HepG2 (cell line): ENCODE data around the gene NTF3. TPM values are rescaled to one million over a fixed set of nuclear protein-coding genes. Genes with fewer than 3 reads are reported as not detected.

ENCODE experiments used
- ATAC-seq: fragments of 200-7000 bp; cut with Tn5 transposase; 3 replicates; pipeline ENCODE4 v1.9.1; 2020; ENCODE audit warnings: mild to moderate bottlenecking, moderate library complexity
- BruUV-seq: library from RNA; stranded (reverse); fragments of 400-500 nt; replicated peaks from 2 replicates; lab custom pipeline; 2021; lab: Mats Ljungman, UMichigan
- CTCF ChIA-PET: fragments of 300-600 bp; formaldehyde crosslinking; extraction: SDS; loops from one replicate; lab custom pipeline; 2021; ENCODE audit warnings: low total read pairs, inconsistent platforms, low intra/inter-chr PET ratio; lab: Yijun Ruan, JAX
- POLR2A ChIA-PET: fragments of 350-600 bp; sonication (Branson Sonifier 250); formaldehyde crosslinking; loops from one replicate; lab custom pipeline; 2020; ENCODE audit warnings: antibody characterized with exemption, inconsistent platforms; lab: Yijun Ruan, JAX
- DNase-seq: peaks from one replicate; pipeline ENCODE4 v3.0.0-alpha.2; 2015; ENCODE audit warnings: low spot score
- FAIRE-seq: peaks from 3 replicates; lab custom pipeline; 2011; peaks lifted over from hg19 to GRCh38; lab: Jason Lieb, UNC
- H2AFZ ChIP-seq: one replicate; pipeline ENCODE4 v1.6.1; 2011; ENCODE audit warnings: low read length, inconsistent platforms
- H3K27ac ChIP-seq: fragments of 300-600 bp; 3 replicates; pipeline ENCODE4 v1.8.0; 2011; ENCODE audit warnings: mixed run types, mild to moderate bottlenecking, mixed read lengths, low read length, inconsistent platforms; ENCODE audit not compliant: insufficient read depth; ENCODE audit errors: extremely low read length
- H3K27me3 ChIP-seq, 2 experiments: fragments of 200-600 bp in 1 of 2; 2 replicates in 1 of 2; 3 replicates in 1 of 2; pipeline versions ENCODE4 v1.6.0 to v1.8.0; 2011; ENCODE audit warnings: low read length in 2 of 2, mild to moderate bottlenecking in 2 of 2, moderate library complexity in 2 of 2, inconsistent platforms in 1 of 2; ENCODE audit not compliant: insufficient read depth in 2 of 2, control insufficient read depth in 1 of 2
- H3K36me3 ChIP-seq, 2 experiments: fragments of 200-600 bp in 1 of 2; replicated peaks in 1 of 2; 2 replicates in 1 of 2; 3 replicates in 1 of 2; pipeline versions ENCODE4 v1.5.1 to v1.8.0; 2011; ENCODE audit warnings: low read length in 2 of 2, inconsistent platforms in 1 of 2; ENCODE audit not compliant: insufficient read depth in 2 of 2, control insufficient read depth in 1 of 2
- H3K4me1 ChIP-seq: 2 replicates; pipeline ENCODE4 v1.5.1; 2012; ENCODE audit warnings: low read length, inconsistent platforms; ENCODE audit not compliant: insufficient read depth
- H3K4me2 ChIP-seq: 2 replicates; pipeline ENCODE4 v1.6.0; 2011; ENCODE audit warnings: low read depth, low read length, inconsistent platforms
- H3K4me3 ChIP-seq, 3 experiments: fragments of 200-600 bp in 1 of 3; sonication (generic), shearing (Covaris generic) in 1 of 3; replicated peaks in 1 of 3; 2 replicates each; pipeline ENCODE4 v1.5.1; 2011 to 2016; ENCODE audit warnings: low read length in 3 of 3, inconsistent platforms in 2 of 3, low read depth in 2 of 3, mild to moderate bottlenecking in 2 of 3, control low read depth in 1 of 3, mixed read lengths in 1 of 3; ENCODE audit not compliant: insufficient read depth in 1 of 3
- H3K79me2 ChIP-seq: one replicate; pipeline ENCODE4 v1.6.1; 2011; ENCODE audit warnings: low read length, inconsistent platforms; ENCODE audit not compliant: insufficient read depth
- H3K9ac ChIP-seq: 2 replicates; pipeline ENCODE4 v1.6.0; 2011; ENCODE audit warnings: mild to moderate bottlenecking, low read depth, low read length, inconsistent platforms; ENCODE audit not compliant: insufficient read depth
- H3K9me3 ChIP-seq: 2 replicates; pipeline ENCODE4 v1.5.1; 2012; ENCODE audit warnings: mild to moderate bottlenecking, low read length
- H4K20me1 ChIP-seq: 2 replicates; pipeline ENCODE4 v1.6.0; 2011; ENCODE audit warnings: inconsistent platforms, mild to moderate bottlenecking, low read length, moderate library complexity; ENCODE audit not compliant: insufficient read depth
- GABPA ChIP-seq, 2 experiments: IDR thresholded peaks; 2 replicates each; pipeline ENCODE4 v1.6.1; 2011 to 2016; ENCODE audit warnings: low read depth in 2 of 2, low read length in 1 of 2, missing biosample characterization in 1 of 2, missing genetic modification characterization in 1 of 2
- HNRNPLL ChIP-seq: fragments of 200-400 bp; formaldehyde crosslinking; IDR thresholded peaks from 2 replicates; pipeline ENCODE4 v1.6.1; 2017; ENCODE audit warnings: mild to moderate bottlenecking, low read depth, low read length; ENCODE audit not compliant: poor library complexity, severe bottlenecking
- NR1H2 ChIP-seq: sonication (generic); formaldehyde crosslinking; IDR thresholded peaks from 2 replicates; pipeline ENCODE4 v1.8.1; 2022; ENCODE audit warnings: low read depth, missing genetic modification reagents, borderline replicate concordance
- RAD51 ChIP-seq: fragments of 450-650 bp; IDR thresholded peaks from 2 replicates; pipeline ENCODE4 v1.6.1; 2016; ENCODE audit warnings: borderline replicate concordance
- RBFOX2 ChIP-seq: fragments of 200-400 bp; formaldehyde crosslinking; IDR thresholded peaks from 2 replicates; pipeline ENCODE4 v1.6.1; 2017; ENCODE audit warnings: low read depth, mild to moderate bottlenecking, low read length
- TARDBP ChIP-seq: sonication (generic); formaldehyde crosslinking; IDR thresholded peaks from 2 replicates; pipeline ENCODE4 v1.8.0; 2022; ENCODE audit warnings: mild to moderate bottlenecking, missing genetic modification reagents
- THAP11 ChIP-seq: IDR thresholded peaks from 2 replicates; pipeline ENCODE4 v1.6.1; 2016; ENCODE audit warnings: missing biosample characterization, missing genetic modification reagents
- ZNF232 ChIP-seq: sonication (generic); formaldehyde crosslinking; IDR thresholded peaks from 2 replicates; pipeline ENCODE4 v1.4.0; 2020; ENCODE audit warnings: missing genetic modification reagents, borderline replicate concordance
- ZNF333 ChIP-seq: sonication (generic); formaldehyde crosslinking; IDR thresholded peaks from 2 replicates; pipeline ENCODE4 v1.4.0; 2020; ENCODE audit warnings: mild to moderate bottlenecking, missing genetic modification reagents, borderline replicate concordance
- ZNF33B ChIP-seq: sonication (generic); formaldehyde crosslinking; IDR thresholded peaks from 2 replicates; pipeline ENCODE4 v1.5.1; 2020; ENCODE audit warnings: mild to moderate bottlenecking, missing genetic modification reagents
- ZNF496 ChIP-seq: sonication (generic); formaldehyde crosslinking; IDR thresholded peaks from 2 replicates; pipeline ENCODE4 v1.8.1; 2023; ENCODE audit warnings: mild to moderate bottlenecking, moderate library complexity, missing genetic modification reagents; ENCODE audit not compliant: insufficient replicate concordance
- ZNF703 ChIP-seq: sonication (generic); formaldehyde crosslinking; IDR thresholded peaks from 2 replicates; pipeline ENCODE4 v1.5.1; 2020; ENCODE audit warnings: missing genetic modification reagents, mild to moderate bottlenecking, moderate library complexity, borderline replicate concordance
- ZNF737 ChIP-seq: sonication (generic); formaldehyde crosslinking; IDR thresholded peaks from 2 replicates; pipeline ENCODE4 v1.5.0; 2020; ENCODE audit warnings: missing genetic modification reagents, mild to moderate bottlenecking, borderline replicate concordance
- ZNF780A ChIP-seq: sonication (generic); formaldehyde crosslinking; IDR thresholded peaks from 2 replicates; pipeline ENCODE4 v1.8.0; 2022; ENCODE audit warnings: mild to moderate bottlenecking, missing genetic modification reagents, moderate library complexity
- ZSCAN12 ChIP-seq: sonication (generic); formaldehyde crosslinking; IDR thresholded peaks from 2 replicates; pipeline ENCODE4 v1.9.0; 2021; ENCODE audit warnings: mild to moderate bottlenecking, missing genetic modification reagents
- WGBS: methylation state at CpG from one replicate; pipeline ENCODE4 v1.1.6; 2017; ENCODE audit warnings: low lambda C conversion rate; 5-methylcytosine and 5-hydroxymethylcytosine counted together
- in situ Hi-C: cut with HindIII; loops from 2 replicates; pipeline ENCODE4 v1.10.0; 2017; ENCODE audit warnings: low pct_unique_long_range_greater_than_20kb; ENCODE audit not compliant: extremely low pct_ligation_motif_present
- intact Hi-C: fragments of 100-400 bp; cut with micrococcal nuclease; formaldehyde crosslinking; loops from one replicate; pipeline ENCODE4 v1.10.0; 2022; ENCODE audit not compliant: unreplicated experiment
- polyA plus RNA-seq, 8 experiments: library from polyadenylated mRNA; depleted of rRNA in 3 of 8; stranded (reverse) in 7 of 8; unstranded in 1 of 8; fragments of >200 nt; fragmentation: Illumina TruSeq in 4 of 8; extraction: Trizol in 4 of 8; gene quantifications; 2 replicates each; pipeline versions ENCODE4 v1.2.1 to v1.2.3, GENCODE V29; 2011 to 2016; ENCODE audit warnings: low read depth in 4 of 8, missing spikeins in 1 of 8, mixed read lengths in 1 of 8; ENCODE audit not compliant: insufficient read depth in 1 of 8
- total RNA-seq, 5 experiments: library from RNA; depleted of rRNA; stranded (reverse); fragments of >200 nt; fragmentation: Illumina TruSeq; extraction: Trizol; gene quantifications; 2 replicates each; pipeline ENCODE4 v1.2.3, GENCODE V29; 2016; ENCODE audit warnings: low read depth in 1 of 5
- TF ChIP-seq, protein P1 (sequence below): sonication (generic); formaldehyde crosslinking; IDR thresholded peaks from 2 replicates; pipeline ENCODE4 v1.5.0; 2020; ENCODE audit warnings: mild to moderate bottlenecking, missing genetic modification reagents, moderate library complexity
- TF ChIP-seq, protein P2 (sequence below): sonication (generic); formaldehyde crosslinking; IDR thresholded peaks from 2 replicates; pipeline ENCODE4 v1.4.0; 2020; ENCODE audit warnings: missing genetic modification reagents
- TF ChIP-seq, protein P3 (sequence below): sonication (generic); formaldehyde crosslinking; IDR thresholded peaks from 2 replicates; pipeline ENCODE4 v1.4.0; 2020; ENCODE audit warnings: missing genetic modification reagents
- TF ChIP-seq, protein P4 (sequence below): sonication (generic); IDR thresholded peaks from 2 replicates; pipeline ENCODE4 v1.6.1; 2016; ENCODE audit warnings: low read depth, borderline replicate concordance

The NTF3 gene
- total and polyA plus RNA-seq, 2 of the 13 experiments (the other 11 are each of a cell fraction or from before 2014, with no cell fraction given): not detected

DNA sequence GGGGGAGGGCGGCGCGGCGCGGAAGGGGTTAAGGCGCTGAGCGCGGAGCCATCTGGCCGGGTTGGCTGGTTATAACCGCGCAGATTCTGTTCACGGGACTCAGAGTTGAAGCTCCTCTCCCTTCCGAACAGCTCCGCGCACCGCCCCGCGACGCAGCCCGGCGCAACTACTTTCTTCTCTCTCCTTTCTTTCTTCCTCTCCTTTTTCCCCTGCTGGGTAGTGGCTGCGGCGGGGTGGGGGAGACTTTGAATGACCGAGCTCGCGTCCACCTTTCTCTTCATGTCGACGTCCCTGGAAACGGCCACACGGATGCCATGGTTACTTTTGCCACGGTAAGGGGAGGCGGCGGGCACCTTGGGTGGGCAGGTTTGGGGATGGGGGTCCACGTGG lies at the start of gene NTF3 (continued):
- TF ChIP-seq ZNF496 (CRISPR knock-in tag) (no peak), TARDBP (no peak), HNRNPLL (no peak)

- no peak overlapping the region for H3K27ac ChIP-seq
- H3K27me3 ChIP-seq: 0 out of 5 replicates have a peak, but pooled peaks cover 0 to 1% of the 10 kb centered on the region in 2 experiments
- CTCF ChIA-PET: no interaction called here
- POLR2A ChIA-PET: no interaction called here
- H4K20me1 ChIP-seq: no peaks in the 10 kb centered on the region
- no peaks in the 10 kb centered on the region for H3K79me2 ChIP-seq
- no peaks in the 10 kb centered on the region for H3K9me3 ChIP-seq
- H2AFZ ChIP-seq: no peak overlapping the region
- no peak overlapping the region for H3K4me2 ChIP-seq
- WGBS: 19% methylated on average over 4 of the region's 4 CpGs
- intact Hi-C loops: no loop called here
- H3K36me3 ChIP-seq: no peaks in the 10 kb centered on the region
- H3K4me3 ChIP-seq: no peak overlapping the region
- no peak for FAIRE-seq
- in situ Hi-C loops: no loop called here
- no peak for DNase-seq
- H3K9ac ChIP-seq: no peak overlapping the region
- no peak for ATAC-seq
- BruUV-seq: no TSS peak
- H3K4me1 ChIP-seq: 0 out of 2 replicates have a peak, but pooled peaks cover 9% of the 10 kb centered on the region
- TF ChIP-seq ZNF333 (no peak), ZNF703 (CRISPR knock-in tag) (no peak), ZNF780A (CRISPR knock-in tag) (no peak), ZNF33B (no peak), ZNF737 (CRISPR knock-in tag) (no peak), ZSCAN12 (CRISPR knock-in tag) (no peak), RAD51 (no peak), ZNF232 (CRISPR knock-in tag) (no peak), THAP11 (CRISPR knock-in tag) (no peak), NR1H2 (no peak), RBFOX2 (no peak), GABPA (IDR thresholded peaks at IDR 0.05; ENCODE audit: low read depth, low read length) (no peak), GABPA (CRISPR knock-in tag; IDR thresholded peaks at IDR 0.05; ENCODE audit: low read depth) (0 out of 2 replicates have a peak, but pooled peaks have one; percentile 10)
- TF ChIP-seq, protein P1, sequence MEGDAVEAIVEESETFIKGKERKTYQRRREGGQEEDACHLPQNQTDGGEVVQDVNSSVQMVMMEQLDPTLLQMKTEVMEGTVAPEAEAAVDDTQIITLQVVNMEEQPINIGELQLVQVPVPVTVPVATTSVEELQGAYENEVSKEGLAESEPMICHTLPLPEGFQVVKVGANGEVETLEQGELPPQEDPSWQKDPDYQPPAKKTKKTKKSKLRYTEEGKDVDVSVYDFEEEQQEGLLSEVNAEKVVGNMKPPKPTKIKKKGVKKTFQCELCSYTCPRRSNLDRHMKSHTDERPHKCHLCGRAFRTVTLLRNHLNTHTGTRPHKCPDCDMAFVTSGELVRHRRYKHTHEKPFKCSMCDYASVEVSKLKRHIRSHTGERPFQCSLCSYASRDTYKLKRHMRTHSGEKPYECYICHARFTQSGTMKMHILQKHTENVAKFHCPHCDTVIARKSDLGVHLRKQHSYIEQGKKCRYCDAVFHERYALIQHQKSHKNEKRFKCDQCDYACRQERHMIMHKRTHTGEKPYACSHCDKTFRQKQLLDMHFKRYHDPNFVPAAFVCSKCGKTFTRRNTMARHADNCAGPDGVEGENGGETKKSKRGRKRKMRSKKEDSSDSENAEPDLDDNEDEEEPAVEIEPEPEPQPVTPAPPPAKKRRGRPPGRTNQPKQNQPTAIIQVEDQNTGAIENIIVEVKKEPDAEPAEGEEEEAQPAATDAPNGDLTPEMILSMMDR (CRISPR knock-in tag): no peak
- TF ChIP-seq, protein P2, sequence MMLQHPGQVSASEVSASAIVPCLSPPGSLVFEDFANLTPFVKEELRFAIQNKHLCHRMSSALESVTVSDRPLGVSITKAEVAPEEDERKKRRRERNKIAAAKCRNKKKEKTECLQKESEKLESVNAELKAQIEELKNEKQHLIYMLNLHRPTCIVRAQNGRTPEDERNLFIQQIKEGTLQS: no peak
- TF ChIP-seq, protein P3, sequence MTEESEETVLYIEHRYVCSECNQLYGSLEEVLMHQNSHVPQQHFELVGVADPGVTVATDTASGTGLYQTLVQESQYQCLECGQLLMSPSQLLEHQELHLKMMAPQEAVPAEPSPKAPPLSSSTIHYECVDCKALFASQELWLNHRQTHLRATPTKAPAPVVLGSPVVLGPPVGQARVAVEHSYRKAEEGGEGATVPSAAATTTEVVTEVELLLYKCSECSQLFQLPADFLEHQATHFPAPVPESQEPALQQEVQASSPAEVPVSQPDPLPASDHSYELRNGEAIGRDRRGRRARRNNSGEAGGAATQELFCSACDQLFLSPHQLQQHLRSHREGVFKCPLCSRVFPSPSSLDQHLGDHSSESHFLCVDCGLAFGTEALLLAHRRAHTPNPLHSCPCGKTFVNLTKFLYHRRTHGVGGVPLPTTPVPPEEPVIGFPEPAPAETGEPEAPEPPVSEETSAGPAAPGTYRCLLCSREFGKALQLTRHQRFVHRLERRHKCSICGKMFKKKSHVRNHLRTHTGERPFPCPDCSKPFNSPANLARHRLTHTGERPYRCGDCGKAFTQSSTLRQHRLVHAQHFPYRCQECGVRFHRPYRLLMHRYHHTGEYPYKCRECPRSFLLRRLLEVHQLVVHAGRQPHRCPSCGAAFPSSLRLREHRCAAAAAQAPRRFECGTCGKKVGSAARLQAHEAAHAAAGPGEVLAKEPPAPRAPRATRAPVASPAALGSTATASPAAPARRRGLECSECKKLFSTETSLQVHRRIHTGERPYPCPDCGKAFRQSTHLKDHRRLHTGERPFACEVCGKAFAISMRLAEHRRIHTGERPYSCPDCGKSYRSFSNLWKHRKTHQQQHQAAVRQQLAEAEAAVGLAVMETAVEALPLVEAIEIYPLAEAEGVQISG: no peak
- TF ChIP-seq, protein P4, sequence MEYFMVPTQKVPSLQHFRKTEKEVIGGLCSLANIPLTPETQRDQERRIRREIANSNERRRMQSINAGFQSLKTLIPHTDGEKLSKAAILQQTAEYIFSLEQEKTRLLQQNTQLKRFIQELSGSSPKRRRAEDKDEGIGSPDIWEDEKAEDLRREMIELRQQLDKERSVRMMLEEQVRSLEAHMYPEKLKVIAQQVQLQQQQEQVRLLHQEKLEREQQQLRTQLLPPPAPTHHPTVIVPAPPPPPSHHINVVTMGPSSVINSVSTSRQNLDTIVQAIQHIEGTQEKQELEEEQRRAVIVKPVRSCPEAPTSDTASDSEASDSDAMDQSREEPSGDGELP: peak; percentile 24; the same call in 1 of the 2 replicates
These were observed 47.9 kb upstream of the NTF3 start for GRCh38 chr12:5384015-5384414.
